HG03442 (cell line): ENCODE results near the gene MYBPC1.
A peak's percentile ranks its signal among the peaks of the same experiment; 100 is the strongest.

Experiments
- ATAC-seq: cut with Tn5 transposase; IDR thresholded peaks from one replicate; pipeline ENCODE4 v1.9.1; 2021; ENCODE audit warnings: mild to moderate bottlenecking, moderate library complexity; ENCODE audit not compliant: unreplicated experiment

MYBPC1 gene

GRCh38 chr12:101599771-101600484 is 5.2 kb downstream of the MYBPC1 start:
- no peak for ATAC-seq

GRCh38 chr12:101604132-101604531 is 9.4 kb downstream of the MYBPC1 start:
- ATAC-seq = no peak

GRCh38 chr12:101607894-101608293 is 13.1 kb downstream of the MYBPC1 start:
- ATAC-seq = no peak

GRCh38 chr12:101608301-101609133 is 13.7 kb downstream of the MYBPC1 start:
- no peak for ATAC-seq

GRCh38 chr12:101609198-101609597 is 14.4 kb downstream of the MYBPC1 start:
- no peak for ATAC-seq

GRCh38 chr12:101612160-101612916 is 17.6 kb downstream of the MYBPC1 start:
- ATAC-seq = no peak

- no peak for ATAC-seq
Measured at GRCh38 chr12:101616027-101616494, 21.3 kb downstream of the MYBPC1 start.

- no peak for ATAC-seq
Measured at GRCh38 chr12:101619026-101619786, 24.4 kb downstream of the MYBPC1 start.

GRCh38 chr12:101619858-101620761 is 25.3 kb downstream of the MYBPC1 start:
- ATAC-seq = no peak

- ATAC-seq = no peak
Measured at GRCh38 chr12:101620762-101621133, 26.0 kb downstream of the MYBPC1 start.

GRCh38 chr12:101628676-101629075 is 33.9 kb downstream of the MYBPC1 start:
- no peak for ATAC-seq

- ATAC-seq = peak; percentile 90
Measured at GRCh38 chr12:101634724-101635123, 40.0 kb downstream of the MYBPC1 start.

- ATAC-seq = no peak
Measured at GRCh38 chr12:101637936-101638335, 43.2 kb downstream of the MYBPC1 start.

GRCh38 chr12:101642115-101643067 is 47.6 kb downstream of the MYBPC1 start:
- no peak for ATAC-seq

GRCh38 chr12:101647711-101648110 is 52.9 kb downstream of the MYBPC1 start:
- ATAC-seq = no peak

- ATAC-seq = no peak
Measured at GRCh38 chr12:101648195-101648594, 53.4 kb downstream of the MYBPC1 start.

- no peak for ATAC-seq
Measured at GRCh38 chr12:101650346-101651117, 55.8 kb downstream of the MYBPC1 start.

GRCh38 chr12:101653030-101653429 is 58.3 kb downstream of the MYBPC1 start:
- no peak for ATAC-seq
